Measurements from ENCODE around the gene CNRIP1.

CNRIP1 gene

GRCh38 chr2:68290901-68291300 lies 28.8 kb downstream of the CNRIP1 start:
- TF ChIP-seq GLIS3 (CRISPR knock-in tag; IDR thresholded peaks at IDR 0.05) (no peak), OSR1 (CRISPR knock-in tag; IDR thresholded peaks at IDR 0.05) (no peak), RARB (CRISPR knock-in tag; IDR thresholded peaks at IDR 0.05) (no peak), BACH2 (CRISPR knock-in tag; IDR thresholded peaks at IDR 0.05; ENCODE audit: borderline replicate concordance) (no peak), ZFP30 (CRISPR knock-in tag; IDR thresholded peaks at IDR 0.05) (no peak), ZNF565 (CRISPR knock-in tag; conservative IDR thresholded peaks at IDR 0.05; ENCODE audit: low read depth) (no peak), CSRNP3 (CRISPR knock-in tag; IDR thresholded peaks at IDR 0.05) (no peak), ISL1 (CRISPR knock-in tag; IDR thresholded peaks at IDR 0.05) (no peak), CSDC2 (CRISPR knock-in tag; IDR thresholded peaks at IDR 0.05) (no peak), TCF4 (CRISPR knock-in tag; IDR thresholded peaks at IDR 0.05; ENCODE audit: borderline replicate concordance) (no peak), PPARA (CRISPR knock-in tag; IDR thresholded peaks at IDR 0.05; ENCODE audit: borderline replicate concordance) (no peak), TSHZ2 (CRISPR knock-in tag; IDR thresholded peaks at IDR 0.05) (no peak), ESRRG (CRISPR knock-in tag; IDR thresholded peaks at IDR 0.05) (no peak), TOX (CRISPR knock-in tag; IDR thresholded peaks at IDR 0.05; ENCODE audit: borderline replicate concordance) (no peak), ZNF8 (CRISPR knock-in tag; IDR thresholded peaks at IDR 0.05) (no peak), ARNTL (CRISPR knock-in tag; IDR thresholded peaks at IDR 0.05; ENCODE audit: borderline replicate concordance, low read depth) (no peak)
- TF ChIP-seq, protein P1, sequence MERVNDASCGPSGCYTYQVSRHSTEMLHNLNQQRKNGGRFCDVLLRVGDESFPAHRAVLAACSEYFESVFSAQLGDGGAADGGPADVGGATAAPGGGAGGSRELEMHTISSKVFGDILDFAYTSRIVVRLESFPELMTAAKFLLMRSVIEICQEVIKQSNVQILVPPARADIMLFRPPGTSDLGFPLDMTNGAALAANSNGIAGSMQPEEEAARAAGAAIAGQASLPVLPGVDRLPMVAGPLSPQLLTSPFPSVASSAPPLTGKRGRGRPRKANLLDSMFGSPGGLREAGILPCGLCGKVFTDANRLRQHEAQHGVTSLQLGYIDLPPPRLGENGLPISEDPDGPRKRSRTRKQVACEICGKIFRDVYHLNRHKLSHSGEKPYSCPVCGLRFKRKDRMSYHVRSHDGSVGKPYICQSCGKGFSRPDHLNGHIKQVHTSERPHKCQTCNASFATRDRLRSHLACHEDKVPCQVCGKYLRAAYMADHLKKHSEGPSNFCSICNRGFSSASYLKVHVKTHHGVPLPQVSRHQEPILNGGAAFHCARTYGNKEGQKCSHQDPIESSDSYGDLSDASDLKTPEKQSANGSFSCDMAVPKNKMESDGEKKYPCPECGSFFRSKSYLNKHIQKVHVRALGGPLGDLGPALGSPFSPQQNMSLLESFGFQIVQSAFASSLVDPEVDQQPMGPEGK (CRISPR knock-in tag; IDR thresholded peaks at IDR 0.05; ENCODE audit: borderline replicate concordance) = no peak
- TF ChIP-seq, protein P2, sequence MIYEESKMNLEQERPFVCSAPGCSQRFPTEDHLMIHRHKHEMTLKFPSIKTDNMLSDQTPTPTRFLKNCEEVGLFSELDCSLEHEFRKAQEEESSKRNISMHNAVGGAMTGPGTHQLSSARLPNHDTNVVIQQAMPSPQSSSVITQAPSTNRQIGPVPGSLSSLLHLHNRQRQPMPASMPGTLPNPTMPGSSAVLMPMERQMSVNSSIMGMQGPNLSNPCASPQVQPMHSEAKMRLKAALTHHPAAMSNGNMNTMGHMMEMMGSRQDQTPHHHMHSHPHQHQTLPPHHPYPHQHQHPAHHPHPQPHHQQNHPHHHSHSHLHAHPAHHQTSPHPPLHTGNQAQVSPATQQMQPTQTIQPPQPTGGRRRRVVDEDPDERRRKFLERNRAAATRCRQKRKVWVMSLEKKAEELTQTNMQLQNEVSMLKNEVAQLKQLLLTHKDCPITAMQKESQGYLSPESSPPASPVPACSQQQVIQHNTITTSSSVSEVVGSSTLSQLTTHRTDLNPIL (CRISPR knock-in tag; IDR thresholded peaks at IDR 0.05; ENCODE audit: low read depth) = no peak
- TF ChIP-seq, protein P3, sequence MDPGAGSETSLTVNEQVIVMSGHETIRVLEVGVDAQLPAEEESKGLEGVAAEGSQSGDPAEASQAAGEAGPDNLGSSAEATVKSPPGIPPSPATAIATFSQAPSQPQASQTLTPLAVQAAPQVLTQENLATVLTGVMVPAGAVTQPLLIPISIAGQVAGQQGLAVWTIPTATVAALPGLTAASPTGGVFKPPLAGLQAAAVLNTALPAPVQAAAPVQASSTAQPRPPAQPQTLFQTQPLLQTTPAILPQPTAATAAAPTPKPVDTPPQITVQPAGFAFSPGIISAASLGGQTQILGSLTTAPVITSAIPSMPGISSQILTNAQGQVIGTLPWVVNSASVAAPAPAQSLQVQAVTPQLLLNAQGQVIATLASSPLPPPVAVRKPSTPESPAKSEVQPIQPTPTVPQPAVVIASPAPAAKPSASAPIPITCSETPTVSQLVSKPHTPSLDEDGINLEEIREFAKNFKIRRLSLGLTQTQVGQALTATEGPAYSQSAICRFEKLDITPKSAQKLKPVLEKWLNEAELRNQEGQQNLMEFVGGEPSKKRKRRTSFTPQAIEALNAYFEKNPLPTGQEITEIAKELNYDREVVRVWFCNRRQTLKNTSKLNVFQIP (CRISPR knock-in tag; IDR thresholded peaks at IDR 0.05; ENCODE audit: borderline replicate concordance, low read depth) = no peak
- ATAC-seq = no peak

GRCh38 chr2:68287580-68288441 lies 31.9 kb downstream of the CNRIP1 start:
- TF ChIP-seq RARB (CRISPR knock-in tag; IDR thresholded peaks at IDR 0.05) (no peak), ZFP30 (CRISPR knock-in tag; IDR thresholded peaks at IDR 0.05) (no peak), ZFP3 (CRISPR knock-in tag; IDR thresholded peaks at IDR 0.05) (no peak), ZNF70 (CRISPR knock-in tag; IDR thresholded peaks at IDR 0.05) (no peak), GLIS3 (CRISPR knock-in tag; IDR thresholded peaks at IDR 0.05) (no peak), ZNF565 (CRISPR knock-in tag; conservative IDR thresholded peaks at IDR 0.05; ENCODE audit: low read depth) (no peak)
- ATAC-seq = no peak
